GM23338 (cell line): Measurements from ENCODE around the gene STX4. TPM values are rescaled to one million over a fixed set of nuclear protein-coding genes. Genes with fewer than 3 reads are reported as not detected.
A peak's percentile ranks its signal among the peaks of the same experiment; 100 is the strongest.

Source experiments
- ATAC-seq: fragments of 200-7000 bp; cut with Tn5 transposase; 3 replicates; pipeline ENCODE4 v1.9.1; 2020
- DNase-seq: peaks from one replicate; pipeline ENCODE4 v3.0.0-alpha.2; 2015; ENCODE audit warnings: low spot score
- H2AFZ ChIP-seq: fragments of 200-600 bp; sonication (generic); 2 replicates; pipeline ENCODE4 v1.8.0; 2016; ENCODE audit warnings: antibody characterized with exemption, mild to moderate bottlenecking, moderate library complexity
- H3F3A ChIP-seq: fragments of 200-600 bp; sonication (generic); replicated peaks from 2 replicates; pipeline ENCODE4 v1.8.0; 2017; ENCODE audit warnings: antibody characterized with exemption, mixed run types, low read depth
- H3K27ac ChIP-seq: fragments of 200-600 bp; sonication (generic); 2 replicates; pipeline ENCODE4 v1.6.1; 2016; ENCODE audit warnings: low read depth
- H3K27me3 ChIP-seq: fragments of 200-600 bp; sonication (generic); 2 replicates; pipeline ENCODE4 v1.8.0; 2016; ENCODE audit warnings: mild to moderate bottlenecking, mixed run types, moderate library complexity; ENCODE audit not compliant: insufficient read depth
- H3K36me3 ChIP-seq: fragments of 200-600 bp; sonication (generic); 2 replicates; pipeline ENCODE4 v1.8.0; 2016; ENCODE audit warnings: mild to moderate bottlenecking; ENCODE audit not compliant: insufficient read depth
- H3K4me1 ChIP-seq: fragments of 200-600 bp; sonication (generic); 2 replicates; pipeline ENCODE4 v1.8.0; 2016; ENCODE audit warnings: mild to moderate bottlenecking, moderate library complexity; ENCODE audit not compliant: insufficient read depth
- H3K4me2 ChIP-seq: fragments of 200-600 bp; sonication (generic); 2 replicates; pipeline ENCODE4 v1.7.1; 2017; ENCODE audit warnings: mixed run types
- H3K4me3 ChIP-seq: fragments of 200-600 bp; sonication (generic); 2 replicates; pipeline ENCODE4 v1.6.1; 2016; ENCODE audit warnings: mixed run types
- H3K79me2 ChIP-seq: fragments of 200-600 bp; sonication (generic); replicated peaks from 2 replicates; pipeline ENCODE4 v1.8.0; 2017; ENCODE audit warnings: mild to moderate bottlenecking; ENCODE audit not compliant: insufficient read depth
- H3K9me2 ChIP-seq: fragments of 200-600 bp; sonication (generic); 2 replicates; pipeline ENCODE4 v1.8.0; 2017; ENCODE audit not compliant: insufficient read depth
- H4K20me1 ChIP-seq: fragments of 200-600 bp; sonication (generic); replicated peaks from 2 replicates; pipeline ENCODE4 v1.8.0; 2017; ENCODE audit warnings: mild to moderate bottlenecking; ENCODE audit not compliant: insufficient read depth
- H3K27ac Mint-ChIP-seq: 2 replicates; pipeline ENCODE4 v1.8.0; 2020; ENCODE audit warnings: inconsistent platforms, mild to moderate bottlenecking, moderate library complexity, mixed read lengths
- H3K27me3 Mint-ChIP-seq: 3 replicates; pipeline ENCODE4 v1.8.0; 2022; ENCODE audit warnings: low read depth, mild to moderate bottlenecking, moderate library complexity, mixed read lengths, inconsistent platforms; ENCODE audit not compliant: insufficient read depth, poor library complexity
- H3K36me3 Mint-ChIP-seq: 3 replicates; pipeline ENCODE4 v1.8.0; 2021; ENCODE audit warnings: low read depth, mild to moderate bottlenecking, inconsistent platforms, moderate library complexity, mixed read lengths
- H3K4me1 Mint-ChIP-seq: 3 replicates; pipeline ENCODE4 v1.8.0; 2020; ENCODE audit warnings: mild to moderate bottlenecking, inconsistent platforms, mixed read lengths
- H3K4me3 Mint-ChIP-seq: 3 replicates; pipeline ENCODE4 v1.8.0; 2021; ENCODE audit warnings: moderate library complexity, mild to moderate bottlenecking, inconsistent platforms, mixed read lengths
- H3K9me3 Mint-ChIP-seq: 3 replicates; pipeline ENCODE4 v1.8.0; 2020; ENCODE audit warnings: moderate library complexity, mild to moderate bottlenecking, inconsistent platforms, mixed read lengths
- EZH2 ChIP-seq: fragments of 200-600 bp; sonication (generic); IDR thresholded peaks from one replicate; pipeline ENCODE4 v1.8.0; 2017; ENCODE audit warnings: antibody characterized with exemption, mild to moderate bottlenecking, low read depth; ENCODE audit not compliant: unreplicated experiment
- EZH2phosphoT487 ChIP-seq: fragments of 200-600 bp; sonication (generic); IDR thresholded peaks from one replicate; pipeline ENCODE4 v1.8.1; 2018; ENCODE audit warnings: antibody characterized with exemption; ENCODE audit not compliant: unreplicated experiment
- POLR2AphosphoS5 ChIP-seq: IDR thresholded peaks from 2 replicates; pipeline ENCODE4 v1.6.1; 2016; ENCODE audit warnings: antibody characterized with exemption, low read depth
- polyA plus RNA-seq: library from polyadenylated mRNA; unstranded; fragments of >200 nt; fragmentation: Nextera tagmentation; extraction: Ambion mirVana; gene quantifications from 2 replicates; pipeline ENCODE4 v1.2.1, GENCODE V29; 2016
- total RNA-seq: library from RNA; depleted of rRNA; stranded (reverse); fragments of >200 nt; shearing (Covaris generic); gene quantifications from 2 replicates; pipeline ENCODE4 v1.2.3, GENCODE V29; 2014
- TF ChIP-seq, protein P1 (sequence below), 2 experiments: fragments of 200-600 bp in 1 of 2; sonication (generic) in 1 of 2; conservative IDR thresholded peaks; 2 replicates each; pipeline versions ENCODE4 v1.5.1 to v1.6.1; 2016 to 2017; ENCODE audit warnings: antibody characterized with exemption in 2 of 2, low read depth in 2 of 2, mild to moderate bottlenecking in 2 of 2, moderate library complexity in 1 of 2
- TF ChIP-seq, protein P2 (sequence below): IDR thresholded peaks from 2 replicates; pipeline ENCODE4 v1.6.1; 2016; ENCODE audit warnings: antibody characterized with exemption

Gene STX4
- total and polyA plus RNA-seq, 2 experiments from 2014 or later: 13.0 to 39.3 TPM

DNA sequence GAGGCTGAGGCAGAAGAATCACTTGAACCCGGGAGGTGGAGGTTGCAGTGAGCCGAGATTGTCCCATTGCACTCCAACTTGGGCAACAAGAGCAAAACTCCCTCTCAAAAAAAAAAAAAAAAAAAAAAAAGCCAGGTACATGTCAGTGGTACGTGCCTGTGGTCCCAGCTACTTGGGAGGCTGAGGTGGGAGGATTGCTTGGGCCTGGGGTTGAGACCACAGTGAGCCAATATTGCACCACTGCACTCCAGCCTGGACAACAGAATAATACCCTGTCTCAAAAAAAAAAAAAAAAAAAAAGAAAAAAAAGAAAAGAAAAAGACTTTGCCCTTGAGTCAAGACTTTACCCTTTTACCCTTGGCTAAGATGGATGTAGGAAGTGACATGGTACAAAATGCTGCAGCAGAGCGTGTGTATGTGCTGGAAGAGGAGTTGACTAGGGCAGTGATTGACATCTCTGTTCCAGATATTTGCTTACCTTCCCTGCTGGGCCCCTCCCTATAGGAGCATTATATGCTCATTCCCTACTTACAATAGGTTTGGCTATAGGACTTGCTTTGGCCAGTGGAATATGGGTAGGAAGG, 10.6 kb downstream of the STX4 start:
- H3K4me2 ChIP-seq: no peak overlapping the region
- no peaks in the 10 kb centered on the region; the same call in 1 of the 2 replicates for H3K36me3 ChIP-seq
- 0 out of 2 replicates have a peak, but pooled peaks cover 9% of the 10 kb centered on the region for H3K4me1 ChIP-seq
- H3K4me3 ChIP-seq: no peak overlapping the region
- Mint-ChIP-seq H3K36me3 (peaks cover 3% of the 10 kb centered on the region), H3K9me3 (no peaks in the 10 kb centered on the region), H3K4me3 (no peak overlapping the region), H3K27me3 (peaks cover 6% of the 10 kb centered on the region), H3K27ac (no peak overlapping the region), H3K4me1 (peaks cover 3% of the 10 kb centered on the region; the same call in 1 of the 3 replicates)
- ATAC-seq (no peak), DNase-seq (no peak)
- H3K27me3 ChIP-seq: no peaks in the 10 kb centered on the region
- no peaks in the 10 kb centered on the region for H3K9me2 ChIP-seq
- H4K20me1 ChIP-seq: no peaks in the 10 kb centered on the region
- no peaks in the 10 kb centered on the region for H3K79me2 ChIP-seq
- TF ChIP-seq EZH2: no peak
- TF ChIP-seq, protein P1, sequence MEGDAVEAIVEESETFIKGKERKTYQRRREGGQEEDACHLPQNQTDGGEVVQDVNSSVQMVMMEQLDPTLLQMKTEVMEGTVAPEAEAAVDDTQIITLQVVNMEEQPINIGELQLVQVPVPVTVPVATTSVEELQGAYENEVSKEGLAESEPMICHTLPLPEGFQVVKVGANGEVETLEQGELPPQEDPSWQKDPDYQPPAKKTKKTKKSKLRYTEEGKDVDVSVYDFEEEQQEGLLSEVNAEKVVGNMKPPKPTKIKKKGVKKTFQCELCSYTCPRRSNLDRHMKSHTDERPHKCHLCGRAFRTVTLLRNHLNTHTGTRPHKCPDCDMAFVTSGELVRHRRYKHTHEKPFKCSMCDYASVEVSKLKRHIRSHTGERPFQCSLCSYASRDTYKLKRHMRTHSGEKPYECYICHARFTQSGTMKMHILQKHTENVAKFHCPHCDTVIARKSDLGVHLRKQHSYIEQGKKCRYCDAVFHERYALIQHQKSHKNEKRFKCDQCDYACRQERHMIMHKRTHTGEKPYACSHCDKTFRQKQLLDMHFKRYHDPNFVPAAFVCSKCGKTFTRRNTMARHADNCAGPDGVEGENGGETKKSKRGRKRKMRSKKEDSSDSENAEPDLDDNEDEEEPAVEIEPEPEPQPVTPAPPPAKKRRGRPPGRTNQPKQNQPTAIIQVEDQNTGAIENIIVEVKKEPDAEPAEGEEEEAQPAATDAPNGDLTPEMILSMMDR (conservative IDR thresholded peaks at IDR 0.05; ENCODE audit: low read depth in 2 of 2): no peak
- no peak overlapping the region for H3K27ac ChIP-seq
- no peak overlapping the region for H2AFZ ChIP-seq
- peaks cover 12% of the 10 kb centered on the region; the same call in 1 of the 2 replicates for H3F3A ChIP-seq

DNA sequence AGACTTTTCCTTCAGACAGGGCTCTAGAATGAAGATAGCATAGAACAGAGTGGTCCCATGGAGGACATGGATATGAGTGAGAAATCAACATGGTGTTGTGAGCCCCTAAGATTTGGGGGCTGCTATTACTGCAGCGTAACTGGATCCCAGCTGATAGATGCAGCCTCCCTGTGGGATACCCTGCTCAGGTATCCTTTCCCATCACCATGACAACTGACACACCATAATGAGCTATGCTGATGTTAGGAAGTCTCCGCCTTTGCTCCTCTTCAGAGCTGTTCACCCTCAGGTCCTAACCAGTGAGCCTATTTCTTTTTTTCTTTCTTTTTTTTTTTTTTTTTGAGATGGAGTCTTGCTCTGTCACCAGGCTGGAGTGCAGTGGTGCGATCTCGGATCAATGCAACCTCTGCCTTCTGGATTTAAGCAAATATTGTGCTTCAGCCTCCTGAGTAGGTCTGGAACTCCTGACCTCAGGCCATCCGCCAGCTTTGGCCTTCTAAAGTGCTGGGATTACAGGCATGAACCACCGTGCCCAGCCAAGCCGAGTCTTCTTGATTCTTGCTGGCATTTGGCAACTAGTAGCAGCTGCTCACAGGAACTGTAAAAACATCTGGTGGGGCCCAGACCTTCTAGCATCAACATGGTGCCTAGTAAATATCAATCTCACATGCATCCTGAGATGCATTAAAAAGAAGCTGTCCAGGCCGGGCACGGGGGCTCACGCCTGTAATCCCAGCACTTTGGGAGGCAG, 17.1 kb downstream of the STX4 start:
- Mint-ChIP-seq H3K27ac (no peak overlapping the region), H3K9me3 (no peaks in the 10 kb centered on the region), H3K36me3 (no peaks in the 10 kb centered on the region), H3K4me1 (peaks cover 13% of the 10 kb centered on the region; the same call in 2 of the 3 replicates), H3K27me3 (peaks cover 11% of the 10 kb centered on the region), H3K4me3 (no peak overlapping the region)
- TF ChIP-seq, protein P2, sequence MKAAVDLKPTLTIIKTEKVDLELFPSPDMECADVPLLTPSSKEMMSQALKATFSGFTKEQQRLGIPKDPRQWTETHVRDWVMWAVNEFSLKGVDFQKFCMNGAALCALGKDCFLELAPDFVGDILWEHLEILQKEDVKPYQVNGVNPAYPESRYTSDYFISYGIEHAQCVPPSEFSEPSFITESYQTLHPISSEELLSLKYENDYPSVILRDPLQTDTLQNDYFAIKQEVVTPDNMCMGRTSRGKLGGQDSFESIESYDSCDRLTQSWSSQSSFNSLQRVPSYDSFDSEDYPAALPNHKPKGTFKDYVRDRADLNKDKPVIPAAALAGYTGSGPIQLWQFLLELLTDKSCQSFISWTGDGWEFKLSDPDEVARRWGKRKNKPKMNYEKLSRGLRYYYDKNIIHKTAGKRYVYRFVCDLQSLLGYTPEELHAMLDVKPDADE: no peak
- TF ChIP-seq POLR2AphosphoS5: no peak
- no peaks in the 10 kb centered on the region for H3F3A ChIP-seq
- H4K20me1 ChIP-seq: no peaks in the 10 kb centered on the region
- peaks cover 3% of the 10 kb centered on the region; the same call in 1 of the 2 replicates for H3K4me1 ChIP-seq
- H3K9me2 ChIP-seq: no peaks in the 10 kb centered on the region
- no peak overlapping the region for H3K27ac ChIP-seq
- H3K79me2 ChIP-seq: no peaks in the 10 kb centered on the region
- DNase-seq (peak; percentile 79), ATAC-seq (peak; percentile 96)
- H3K27me3 ChIP-seq: no peaks in the 10 kb centered on the region
- no peak overlapping the region for H3K4me3 ChIP-seq
- H3K36me3 ChIP-seq: no peaks in the 10 kb centered on the region
- no peak overlapping the region for H2AFZ ChIP-seq
- no peak overlapping the region for H3K4me2 ChIP-seq

DNA sequence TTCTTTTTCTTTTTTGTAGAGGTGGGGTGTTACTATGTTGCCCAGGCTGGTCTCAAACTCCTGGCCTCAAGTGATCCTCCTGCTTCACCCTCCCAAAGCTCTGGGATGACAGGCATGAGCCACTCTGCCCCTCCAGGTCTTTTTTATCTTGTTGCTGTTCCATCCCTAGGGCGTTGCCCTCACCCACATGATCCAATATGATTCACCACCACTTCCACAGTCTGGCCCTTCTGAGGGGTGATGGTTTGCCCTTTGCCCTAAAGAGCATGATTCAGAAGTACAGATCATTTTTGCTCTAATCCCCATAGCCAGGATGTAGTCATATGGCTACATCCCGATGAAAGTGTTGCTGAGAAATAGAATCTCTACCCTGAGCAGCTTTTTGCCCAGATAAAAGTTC, 18.8 kb downstream of the STX4 start:
- H3K27me3 Mint-ChIP-seq: peaks cover 18% of the 10 kb centered on the region
- no peak overlapping the region for H3K27ac Mint-ChIP-seq
- Histone ChIP-seq H3K36me3 (no peaks in the 10 kb centered on the region), H3K4me2 (no peak overlapping the region), H3K27ac (no peak overlapping the region), H3K4me3 (no peak overlapping the region), H4K20me1 (no peaks in the 10 kb centered on the region), H3F3A (no peaks in the 10 kb centered on the region), H2AFZ (no peak overlapping the region), H3K27me3 (no peaks in the 10 kb centered on the region), H3K4me1 (peaks cover 3% of the 10 kb centered on the region; the same call in 1 of the 2 replicates), H3K79me2 (no peaks in the 10 kb centered on the region), H3K9me2 (no peaks in the 10 kb centered on the region)
- H3K4me1 Mint-ChIP-seq: peaks cover 18% of the 10 kb centered on the region
- H3K9me3 Mint-ChIP-seq: no peaks in the 10 kb centered on the region
- ATAC-seq (no peak), DNase-seq (no peak)
- no peaks in the 10 kb centered on the region for H3K36me3 Mint-ChIP-seq
- H3K4me3 Mint-ChIP-seq: no peak overlapping the region
- no peak for TF ChIP-seq EZH2phosphoT487
